HepG2 (cell line): ENCODE measurements around the gene GRK5. TPM values are rescaled to one million over a fixed set of nuclear protein-coding genes. Genes with fewer than 3 reads are reported as not detected.

Experiments
- ATAC-seq: fragments of 200-7000 bp; cut with Tn5 transposase; 3 replicates; pipeline ENCODE4 v1.9.1; 2020; ENCODE audit warnings: mild to moderate bottlenecking, moderate library complexity
- BruUV-seq: library from RNA; stranded (reverse); fragments of 400-500 nt; replicated peaks from 2 replicates; lab custom pipeline; 2021; lab: Mats Ljungman, UMichigan
- CTCF ChIA-PET: fragments of 300-600 bp; formaldehyde crosslinking; extraction: SDS; loops from one replicate; lab custom pipeline; 2021; ENCODE audit warnings: low total read pairs, inconsistent platforms, low intra/inter-chr PET ratio; lab: Yijun Ruan, JAX
- POLR2A ChIA-PET: fragments of 350-600 bp; sonication (Branson Sonifier 250); formaldehyde crosslinking; loops from one replicate; lab custom pipeline; 2020; ENCODE audit warnings: antibody characterized with exemption, inconsistent platforms; lab: Yijun Ruan, JAX
- DNase-seq: peaks from one replicate; pipeline ENCODE4 v3.0.0-alpha.2; 2015; ENCODE audit warnings: low spot score
- FAIRE-seq: peaks from 3 replicates; lab custom pipeline; 2011; peaks lifted over from hg19 to GRCh38; lab: Jason Lieb, UNC
- H2AFZ ChIP-seq: one replicate; pipeline ENCODE4 v1.6.1; 2011; ENCODE audit warnings: low read length, inconsistent platforms
- H3K27ac ChIP-seq: fragments of 300-600 bp; 3 replicates; pipeline ENCODE4 v1.8.0; 2011; ENCODE audit warnings: mixed run types, mild to moderate bottlenecking, mixed read lengths, low read length, inconsistent platforms; ENCODE audit not compliant: insufficient read depth; ENCODE audit errors: extremely low read length
- H3K27me3 ChIP-seq, 2 experiments: fragments of 200-600 bp in 1 of 2; 2 replicates in 1 of 2; 3 replicates in 1 of 2; pipeline versions ENCODE4 v1.6.0 to v1.8.0; 2011; ENCODE audit warnings: low read length in 2 of 2, mild to moderate bottlenecking in 2 of 2, moderate library complexity in 2 of 2, inconsistent platforms in 1 of 2; ENCODE audit not compliant: insufficient read depth in 2 of 2, control insufficient read depth in 1 of 2
- H3K36me3 ChIP-seq, 2 experiments: fragments of 200-600 bp in 1 of 2; replicated peaks in 1 of 2; 2 replicates in 1 of 2; 3 replicates in 1 of 2; pipeline versions ENCODE4 v1.5.1 to v1.8.0; 2011; ENCODE audit warnings: low read length in 2 of 2, inconsistent platforms in 1 of 2; ENCODE audit not compliant: insufficient read depth in 2 of 2, control insufficient read depth in 1 of 2
- H3K4me1 ChIP-seq: 2 replicates; pipeline ENCODE4 v1.5.1; 2012; ENCODE audit warnings: low read length, inconsistent platforms; ENCODE audit not compliant: insufficient read depth
- H3K4me2 ChIP-seq: 2 replicates; pipeline ENCODE4 v1.6.0; 2011; ENCODE audit warnings: low read depth, low read length, inconsistent platforms
- H3K4me3 ChIP-seq, 3 experiments: fragments of 200-600 bp in 1 of 3; sonication (generic), shearing (Covaris generic) in 1 of 3; replicated peaks in 1 of 3; 2 replicates each; pipeline ENCODE4 v1.5.1; 2011 to 2016; ENCODE audit warnings: low read length in 3 of 3, inconsistent platforms in 2 of 3, low read depth in 2 of 3, mild to moderate bottlenecking in 2 of 3, control low read depth in 1 of 3, mixed read lengths in 1 of 3; ENCODE audit not compliant: insufficient read depth in 1 of 3
- H3K79me2 ChIP-seq: one replicate; pipeline ENCODE4 v1.6.1; 2011; ENCODE audit warnings: low read length, inconsistent platforms; ENCODE audit not compliant: insufficient read depth
- H3K9ac ChIP-seq: 2 replicates; pipeline ENCODE4 v1.6.0; 2011; ENCODE audit warnings: mild to moderate bottlenecking, low read depth, low read length, inconsistent platforms; ENCODE audit not compliant: insufficient read depth
- H3K9me3 ChIP-seq: 2 replicates; pipeline ENCODE4 v1.5.1; 2012; ENCODE audit warnings: mild to moderate bottlenecking, low read length
- H4K20me1 ChIP-seq: 2 replicates; pipeline ENCODE4 v1.6.0; 2011; ENCODE audit warnings: inconsistent platforms, mild to moderate bottlenecking, low read length, moderate library complexity; ENCODE audit not compliant: insufficient read depth
- ARNT2 ChIP-seq: sonication (generic); formaldehyde crosslinking; IDR thresholded peaks from 2 replicates; pipeline ENCODE4 v1.8.0; 2022; ENCODE audit warnings: mild to moderate bottlenecking, low read depth, missing genetic modification reagents, moderate library complexity
- ATAD3A ChIP-seq: sonication (generic); formaldehyde crosslinking; IDR thresholded peaks from 2 replicates; pipeline ENCODE4 v1.4.0; 2020; ENCODE audit warnings: missing genetic modification reagents
- HIVEP1 ChIP-seq: sonication (generic); formaldehyde crosslinking; IDR thresholded peaks from 2 replicates; pipeline ENCODE4 v1.4.0; 2020; ENCODE audit warnings: mild to moderate bottlenecking, missing genetic modification reagents
- MYNN ChIP-seq: sonication (generic); formaldehyde crosslinking; IDR thresholded peaks from 2 replicates; pipeline ENCODE4 v1.4.0; 2020; ENCODE audit warnings: mild to moderate bottlenecking, low read depth, missing genetic modification reagents
- REXO4 ChIP-seq: sonication (generic); formaldehyde crosslinking; IDR thresholded peaks from 2 replicates; pipeline ENCODE4 v1.8.0; 2022; ENCODE audit warnings: missing genetic modification reagents, mild to moderate bottlenecking, borderline replicate concordance
- SCMH1 ChIP-seq: sonication (generic); formaldehyde crosslinking; IDR thresholded peaks from 2 replicates; pipeline ENCODE4 v1.9.0; 2021; ENCODE audit warnings: missing genetic modification reagents, mild to moderate bottlenecking, borderline replicate concordance
- SP2 ChIP-seq: sonication (generic); formaldehyde crosslinking; IDR thresholded peaks from 2 replicates; pipeline ENCODE4 v1.5.1; 2020; ENCODE audit warnings: mild to moderate bottlenecking, missing genetic modification reagents
- STAG1 ChIP-seq: sonication (generic); formaldehyde crosslinking; IDR thresholded peaks from 2 replicates; pipeline ENCODE4 v1.4.0; 2020; ENCODE audit warnings: missing genetic modification reagents
- TEF ChIP-seq: sonication (generic); formaldehyde crosslinking; IDR thresholded peaks from 2 replicates; pipeline ENCODE4 v1.5.0; 2020; ENCODE audit warnings: missing genetic modification reagents
- ZBTB46 ChIP-seq: sonication (generic); formaldehyde crosslinking; IDR thresholded peaks from 2 replicates; pipeline ENCODE4 v1.4.0; 2020; ENCODE audit warnings: mild to moderate bottlenecking, missing genetic modification reagents, borderline replicate concordance
- ZNF24 ChIP-seq: fragments of 450-650 bp; IDR thresholded peaks from 2 replicates; pipeline ENCODE4 v1.6.1; 2017; ENCODE audit warnings: antibody characterized with exemption, mild to moderate bottlenecking
- ZNF329 ChIP-seq: sonication (generic); formaldehyde crosslinking; IDR thresholded peaks from 2 replicates; pipeline ENCODE4 v1.9.0; 2021; ENCODE audit warnings: low read depth, mild to moderate bottlenecking, missing genetic modification reagents
- ZNF547 ChIP-seq: sonication (generic); formaldehyde crosslinking; IDR thresholded peaks from 2 replicates; pipeline ENCODE4 v1.5.1; 2020; ENCODE audit warnings: mild to moderate bottlenecking, missing genetic modification reagents
- ZNF557 ChIP-seq: sonication (generic); formaldehyde crosslinking; IDR thresholded peaks from 2 replicates; pipeline ENCODE4 v1.4.0; 2020; ENCODE audit warnings: missing genetic modification reagents
- ZNF850 ChIP-seq: sonication (generic); formaldehyde crosslinking; conservative IDR thresholded peaks from 2 replicates; pipeline ENCODE4 v1.9.0; 2021; ENCODE audit warnings: mild to moderate bottlenecking, missing genetic modification reagents
- WGBS: methylation state at CpG from one replicate; pipeline ENCODE4 v1.1.6; 2017; ENCODE audit warnings: low lambda C conversion rate; 5-methylcytosine and 5-hydroxymethylcytosine counted together
- in situ Hi-C: cut with HindIII; loops from 2 replicates; pipeline ENCODE4 v1.10.0; 2017; ENCODE audit warnings: low pct_unique_long_range_greater_than_20kb; ENCODE audit not compliant: extremely low pct_ligation_motif_present
- intact Hi-C: fragments of 100-400 bp; cut with micrococcal nuclease; formaldehyde crosslinking; loops from one replicate; pipeline ENCODE4 v1.10.0; 2022; ENCODE audit not compliant: unreplicated experiment
- polyA plus RNA-seq, 8 experiments: library from polyadenylated mRNA; depleted of rRNA in 3 of 8; stranded (reverse) in 7 of 8; unstranded in 1 of 8; fragments of >200 nt; fragmentation: Illumina TruSeq in 4 of 8; extraction: Trizol in 4 of 8; gene quantifications; 2 replicates each; pipeline versions ENCODE4 v1.2.1 to v1.2.3, GENCODE V29; 2011 to 2016; ENCODE audit warnings: low read depth in 4 of 8, missing spikeins in 1 of 8, mixed read lengths in 1 of 8; ENCODE audit not compliant: insufficient read depth in 1 of 8
- total RNA-seq, 5 experiments: library from RNA; depleted of rRNA; stranded (reverse); fragments of >200 nt; fragmentation: Illumina TruSeq; extraction: Trizol; gene quantifications; 2 replicates each; pipeline ENCODE4 v1.2.3, GENCODE V29; 2016; ENCODE audit warnings: low read depth in 1 of 5
- TF ChIP-seq, protein P1 (sequence below): sonication (generic); formaldehyde crosslinking; IDR thresholded peaks from 2 replicates; pipeline ENCODE4 v1.5.0; 2020; ENCODE audit warnings: missing genetic modification reagents, mild to moderate bottlenecking, borderline replicate concordance

GRK5 gene
- total and polyA plus RNA-seq, 2 of the 13 experiments (the other 11 are each of a cell fraction or from before 2014, with no cell fraction given) = 10.4 to 12.6 TPM

GRCh38 chr10:119283818-119284217 is 76.4 kb downstream of the GRK5 start:
- ChIA-PET POLR2A (no interaction called here), CTCF (no interaction called here)
- no peak for DNase-seq
- TF ChIP-seq ZNF24 = no peak
- no peak for TF ChIP-seq ARNT2 (CRISPR knock-in tag)
- no peak for TF ChIP-seq ZNF850 (CRISPR knock-in tag)
- no peak for TF ChIP-seq MYNN
- no peak for TF ChIP-seq ZNF329 (CRISPR knock-in tag)
- TF ChIP-seq ZBTB46 = no peak
- no peak for TF ChIP-seq TEF (CRISPR knock-in tag)
- TF ChIP-seq ZNF557 (CRISPR knock-in tag) = no peak
- no peak for TF ChIP-seq ZNF547 (CRISPR knock-in tag)
- TF ChIP-seq, protein P1, sequence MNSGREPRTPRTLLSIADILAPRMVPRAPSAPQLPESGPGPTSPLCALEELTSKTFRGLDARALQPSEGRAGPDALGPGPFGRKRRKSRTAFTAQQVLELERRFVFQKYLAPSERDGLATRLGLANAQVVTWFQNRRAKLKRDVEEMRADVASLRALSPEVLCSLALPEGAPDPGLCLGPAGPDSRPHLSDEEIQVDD = no peak
- no peak for TF ChIP-seq REXO4 (CRISPR knock-in tag)
- TF ChIP-seq STAG1 (CRISPR knock-in tag) = no peak
- TF ChIP-seq SP2 (CRISPR knock-in tag) = no peak
- TF ChIP-seq SCMH1 = no peak
- TF ChIP-seq ATAD3A (CRISPR knock-in tag) = no peak
- no peak for TF ChIP-seq HIVEP1 (CRISPR knock-in tag)
- TF ChIP-seq, all 625 proteins: peak for 0
- Histone ChIP-seq H3K36me3 (no peaks in the 10 kb centered on the region), H3K9me3 (no peaks in the 10 kb centered on the region), H3K4me1 (peaks cover 33% of the 10 kb centered on the region), H3K9ac (no peak overlapping the region), H3K4me2 (no peak overlapping the region), H3K27ac (no peak overlapping the region), H3K4me3 (no peak overlapping the region), H3K79me2 (peaks cover 3% of the 10 kb centered on the region), H3K27me3 (no peaks in the 10 kb centered on the region), H4K20me1 (no peaks in the 10 kb centered on the region), H2AFZ (no peak overlapping the region)
- intact Hi-C loops = no loop called here
- ATAC-seq (no peak), FAIRE-seq (no peak)
- in situ Hi-C loops = no loop called here
- WGBS = 99% methylated on average over 5 of the region's 5 CpGs
- BruUV-seq = no TSS peak
